Measurements from ENCODE around the gene MLH3. TPM values are rescaled to one million over a fixed set of nuclear protein-coding genes. Genes with fewer than 3 reads are reported as not detected.

Gene MLH3
- total RNA-seq, 2 donors from 2014 or later, result 18.2 to 23.7 TPM

- intact Hi-C loops (cut with DNase I), result no loop called here
- H3K9me3 ChIP-seq, result no peaks in the 10 kb centered on the region
- peaks cover 22% of the 10 kb centered on the region for H3K4me1 ChIP-seq
- H3K4me3 ChIP-seq, result no peak overlapping the region
- no peak for DNase-seq
- WGBS, 2 donors, result 66 to 87% methylated on average over 3 of the region's 3 CpGs
- peaks cover 0 to 3% of the 10 kb centered on the region in 2 donors for H3K36me3 ChIP-seq (replicated peaks in 1 of 2; ENCODE audit: insufficient read depth in 1 of 2, low read depth in 2 of 2)
- no peak for TF ChIP-seq CTCF (IDR thresholded peaks at IDR 0.05)
- no peak for TF ChIP-seq POLR2A (IDR thresholded peaks at IDR 0.05)
- H3K27me3 ChIP-seq, result no peaks in the 10 kb centered on the region
- ATAC-seq, result no peak
- H3K27ac ChIP-seq, result no peak overlapping the region
These were observed 45.9 kb downstream of the MLH3 start for GRCh38 chr14:75005357-75005756.

GRCh38 chr14:75003250-75004027 lies 47.8 kb downstream of the MLH3 start:
- Histone ChIP-seq H3K27ac (peak overlapping the region; percentile 45 to 88 (median 76)), H3K9me3 (no peaks in the 10 kb centered on the region), H3K36me3 (replicated peaks in 1 of 2; ENCODE audit: insufficient read depth in 1 of 2, low read depth in 2 of 2) (peaks cover 0 to 3% of the 10 kb centered on the region in 2 donors), H3K27me3 (no peaks in the 10 kb centered on the region), H3K4me3 (peak overlapping the region; percentile 55 to 74), H3K4me1 (peaks cover 22% of the 10 kb centered on the region)
- no peak for ATAC-seq
- no peak for DNase-seq
- intact Hi-C loops (cut with DNase I), result no loop called here
- WGBS, 2 donors, result 5 to 9% methylated on average over 10 to 18 of the region's 18 CpGs
- no peak for TF ChIP-seq CTCF (IDR thresholded peaks at IDR 0.05)
- no peak for TF ChIP-seq POLR2A (IDR thresholded peaks at IDR 0.05)

- H3K9me3 ChIP-seq, result no peaks in the 10 kb centered on the region
- peak in 4 of 7 experiments; percentile 41 to 47 (median 44) for TF ChIP-seq CTCF (IDR thresholded peaks at IDR 0.05)
- TF ChIP-seq POLR2A (IDR thresholded peaks at IDR 0.05), result peak in 2 of 3 donors; percentile 73 to 78
- intact Hi-C loops (cut with DNase I), result no loop called here
- H3K4me1 ChIP-seq, result peaks cover 22% of the 10 kb centered on the region
- DNase-seq, result peak; percentile 96 to 98 (median 98)
- ATAC-seq, result peak; percentile 100
- H3K36me3 ChIP-seq (replicated peaks in 1 of 2; ENCODE audit: insufficient read depth in 1 of 2, low read depth in 2 of 2), result peaks cover 0 to 3% of the 10 kb centered on the region in 2 donors
- peak within 1 kb of the TSS; percentile 55 to 74 for H3K4me3 ChIP-seq
- 1% methylated on average over 6 to 66 of the region's 66 CpGs for WGBS, 2 donors
- peak within 1 kb of the TSS; percentile 68 to 88 (median 76) for H3K27ac ChIP-seq
- no peaks in the 10 kb centered on the region for H3K27me3 ChIP-seq
These were observed 48.6 kb downstream of the MLH3 start, which contains the start of gene EIF2B2 for GRCh38 chr14:75002392-75003249. Gene EIF2B2, plus strand, starts transcription at chr14:75002921. Its CDS starts 70 bp downstream, at chr14:75002991.

- Histone ChIP-seq H3K36me3 (replicated peaks in 1 of 2; ENCODE audit: insufficient read depth in 1 of 2, low read depth in 2 of 2) (peaks cover 0 to 3% of the 10 kb centered on the region in 2 donors), H3K27ac (peak overlapping the region; percentile 68 to 88 (median 76)), H3K9me3 (no peaks in the 10 kb centered on the region), H3K4me1 (peaks cover 22% of the 10 kb centered on the region), H3K4me3 (peak overlapping the region in 1 of 2 donors; percentile 74), H3K27me3 (no peaks in the 10 kb centered on the region)
- 91 to 97% methylated on average over 1 of the region's 1 CpG for WGBS, 2 donors
- no peak for TF ChIP-seq POLR2A (IDR thresholded peaks at IDR 0.05)
- TF ChIP-seq CTCF (IDR thresholded peaks at IDR 0.05), result no peak
- DNase-seq (no peak), ATAC-seq (no peak)
- intact Hi-C loops (cut with DNase I), result no loop called here
These were observed 49.4 kb downstream of the MLH3 start for GRCh38 chr14:75001899-75002298.

Data from body of pancreas (tissue), 4 donors.